ENCODE measurements around the gene HECTD1.
A peak's percentile ranks its signal among the peaks of the same experiment; 100 is the strongest.
"Not testable (repeated sequence)": the region's sequence is repeated elsewhere in the genome, so short reads cannot be mapped to it uniquely, and the experiment has no call there.

HECTD1 gene

DNA sequence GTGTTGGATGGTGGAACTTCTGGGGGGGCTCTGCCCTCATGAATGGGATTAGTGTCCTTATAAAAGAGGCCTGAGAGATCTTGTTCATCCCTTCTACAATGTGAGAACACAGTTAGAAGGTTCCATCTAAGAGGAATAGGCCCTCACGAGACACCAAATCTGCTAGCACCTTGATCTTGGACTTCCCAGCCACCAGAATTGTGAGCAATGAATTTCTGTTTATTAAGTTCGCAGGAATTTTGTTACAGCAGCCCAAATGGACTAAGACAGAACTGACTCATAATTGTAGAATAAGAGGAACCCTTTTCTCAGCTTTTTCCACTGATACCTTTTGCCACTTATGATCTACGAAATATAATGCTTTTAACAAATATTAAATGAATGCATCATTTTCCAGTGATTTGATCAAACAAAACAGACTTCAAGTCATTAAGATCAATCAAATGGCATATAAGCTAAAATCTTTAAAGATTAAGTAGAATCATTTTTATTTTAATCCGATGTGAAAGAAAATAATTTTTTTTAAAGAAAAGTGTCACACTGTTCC is 68.2 kb downstream of the HECTD1 start:
- no peak for DNase-seq

DNA sequence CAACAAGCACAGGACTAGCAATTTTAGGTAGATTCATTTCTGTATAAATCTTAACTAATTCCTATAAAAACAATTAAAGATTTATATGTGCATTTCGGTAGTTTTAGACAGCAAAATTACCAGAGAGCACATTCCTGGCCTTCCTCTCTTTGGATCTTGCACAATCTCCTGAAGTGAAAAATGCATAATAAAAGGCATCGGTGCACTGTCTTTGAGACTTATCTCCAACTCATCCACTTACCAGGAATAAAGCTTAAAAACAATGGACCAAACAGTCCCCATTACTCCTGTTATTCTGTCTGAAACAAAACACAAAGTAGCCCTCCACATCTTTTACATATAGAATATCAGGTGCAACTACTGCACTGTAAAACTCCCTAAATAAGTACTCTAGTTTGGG is 69.3 kb downstream of the HECTD1 start:
- no peak for DNase-seq

- DNase-seq = no peak
Observed at GRCh38 chr14:31137214-31137889, 70.2 kb downstream of the HECTD1 start.

GRCh38 chr14:31133133-31133532 is 74.5 kb downstream of the HECTD1 start:
- no peak for DNase-seq

GRCh38 chr14:31128601-31129526 is 78.7 kb downstream of the HECTD1 start:
- peak in 1 of 2 donors; percentile 12 for DNase-seq

- peak; percentile 53 to 84 for DNase-seq
Observed at GRCh38 chr14:31127690-31128089, 79.9 kb downstream of the HECTD1 start.

GRCh38 chr14:31126680-31127079 is 80.9 kb downstream of the HECTD1 start:
- DNase-seq = no peak

DNA sequence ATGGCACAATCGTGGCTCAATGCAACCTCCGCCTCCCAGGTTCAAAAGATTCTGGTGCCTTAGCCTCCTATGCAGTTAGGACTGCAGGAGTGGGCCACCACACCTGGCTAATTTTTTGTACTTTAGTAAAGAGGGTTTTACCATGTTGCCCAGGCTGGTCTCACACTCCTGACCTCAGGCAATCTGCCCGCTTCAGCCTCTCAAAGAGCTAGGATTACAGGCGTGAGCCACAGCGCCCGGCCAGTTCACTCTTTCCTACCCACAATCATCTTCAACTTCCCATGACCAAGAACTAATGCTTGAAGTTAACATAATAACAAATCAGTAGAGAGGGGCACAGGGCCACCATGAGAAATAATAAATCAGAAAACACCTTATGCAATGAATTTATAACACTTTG is 82.4 kb downstream of the HECTD1 start:
- no peak for DNase-seq

DNA sequence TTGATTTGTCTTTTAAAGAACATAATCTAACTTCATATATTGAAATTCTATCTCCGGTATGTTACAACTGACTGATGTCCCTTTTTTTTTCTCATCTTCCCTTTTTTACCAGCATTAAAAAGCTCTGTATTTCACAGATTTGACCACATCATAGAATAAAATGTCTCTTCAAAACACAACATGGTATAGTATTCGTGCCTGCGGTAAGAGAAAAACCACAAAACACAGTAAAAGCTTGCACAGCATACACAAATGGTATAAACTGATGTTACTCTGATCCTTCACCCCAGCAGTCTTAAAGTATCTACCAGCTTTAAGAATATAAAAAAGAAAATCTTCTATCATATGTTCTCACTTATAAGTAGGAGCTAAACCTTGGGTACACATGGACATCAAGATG is 83.4 kb downstream of the HECTD1 start:
- DNase-seq = peak in 1 of 2 donors; percentile 65

DNA sequence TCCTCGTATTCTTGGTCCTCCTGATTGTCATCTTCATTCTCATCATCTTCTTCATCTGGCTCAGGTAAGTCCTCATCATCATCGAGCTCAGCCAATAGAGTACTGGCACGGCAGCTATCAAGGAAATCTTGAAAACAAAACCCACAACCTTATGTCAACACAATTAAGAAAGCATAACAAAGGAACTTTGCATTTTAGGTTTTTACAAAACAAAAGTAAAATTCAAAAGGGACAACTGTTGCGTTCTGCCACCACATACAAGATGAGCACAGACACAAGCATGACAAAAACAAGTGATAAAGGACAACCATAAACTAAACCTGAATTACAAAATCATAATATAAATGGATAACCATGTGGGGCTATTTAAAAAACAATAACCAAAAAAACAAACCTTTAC is 84.7 kb downstream of the HECTD1 start:
- DNase-seq = no peak

DNA sequence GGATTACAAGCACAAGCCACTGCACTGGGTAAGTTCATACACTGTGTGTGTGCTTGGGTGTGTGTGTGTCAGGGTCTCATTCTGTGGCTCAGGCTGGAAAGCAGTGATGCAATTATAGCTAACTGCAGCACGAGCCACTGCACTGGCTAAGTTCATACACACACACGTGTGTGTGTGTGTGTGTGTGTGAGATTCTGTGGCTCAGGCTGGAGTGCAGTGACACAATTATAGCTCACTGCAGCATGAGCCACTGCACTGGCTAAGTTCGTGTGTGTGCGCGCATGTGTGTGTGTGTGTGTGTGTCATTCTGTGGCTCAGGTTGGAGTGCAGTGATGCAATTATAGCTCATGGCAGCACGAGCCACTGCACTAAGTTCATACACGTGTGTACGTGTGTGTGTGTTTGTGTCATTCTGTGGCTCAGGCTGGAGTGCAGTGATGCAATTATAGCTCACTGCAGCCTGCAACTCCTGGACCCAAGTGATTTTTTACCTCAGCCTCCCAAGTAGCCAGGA is 85.4 kb downstream of the HECTD1 start:
- DNase-seq = no peak

DNA sequence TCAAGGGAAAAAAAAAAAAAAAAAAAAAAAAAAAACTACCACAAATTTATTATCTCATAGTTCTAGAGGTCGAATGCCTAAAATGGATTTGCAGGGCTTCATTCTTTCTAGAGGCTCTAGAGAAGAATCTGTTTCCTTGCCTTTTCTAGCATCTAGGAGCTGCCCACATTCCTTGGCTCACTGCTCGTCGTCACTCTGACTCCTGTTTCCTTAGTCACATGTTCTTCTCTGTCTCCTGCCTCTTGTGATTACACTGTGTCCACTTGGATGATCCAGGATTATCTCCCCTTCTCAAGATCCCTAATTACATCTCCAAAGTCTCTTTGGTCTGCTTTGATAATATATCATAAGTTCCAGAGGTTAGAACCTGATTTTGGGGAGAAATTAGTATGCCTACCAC is 88.7 kb downstream of the HECTD1 start:
- DNase-seq = no peak

- no peak for DNase-seq
Observed at GRCh38 chr14:31113794-31114193, 93.8 kb downstream of the HECTD1 start.

- DNase-seq = no peak
Observed at GRCh38 chr14:31110872-31111271, 96.7 kb downstream of the HECTD1 start.

DNA sequence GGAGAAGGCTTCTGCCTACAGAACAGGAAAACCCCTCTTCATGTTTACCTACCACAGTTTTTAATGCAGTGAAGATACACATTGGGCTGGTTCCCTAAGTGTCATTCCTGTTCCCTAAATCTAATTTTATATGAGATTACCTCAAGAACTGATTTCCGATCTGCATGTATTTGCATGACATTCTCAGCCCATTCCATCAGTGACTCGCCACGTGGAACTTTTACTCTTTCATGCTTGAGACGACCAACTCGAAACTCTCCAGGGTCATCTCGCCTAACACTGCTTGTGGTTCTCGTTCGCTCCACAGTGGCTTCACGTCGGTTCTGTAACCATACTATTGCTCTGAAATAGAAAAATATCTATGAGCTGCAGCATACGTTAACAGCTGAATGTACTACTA is 98.3 kb downstream of the HECTD1 start:
- no peak for DNase-seq

DNA sequence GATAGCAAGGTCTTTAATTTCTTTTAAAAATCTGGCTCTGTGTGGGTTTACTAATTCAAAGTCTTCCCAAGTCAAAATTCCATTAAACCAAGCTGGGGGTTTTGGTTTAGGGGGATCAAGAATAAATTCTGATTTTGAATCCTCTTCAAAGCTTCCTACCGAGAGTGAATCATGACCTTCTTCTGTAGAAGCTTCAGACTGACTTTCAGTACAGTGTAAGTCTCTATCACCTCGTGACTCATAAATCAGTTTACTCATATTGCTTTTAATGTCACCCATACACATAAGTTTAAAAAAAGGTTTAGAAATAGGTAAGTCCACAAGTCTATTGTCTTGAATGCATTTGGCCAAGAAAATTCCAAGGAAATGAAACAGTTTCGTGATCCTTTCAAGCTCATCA is 100.8 kb downstream of the HECTD1 start:
- no peak for DNase-seq

GRCh38 chr14:31097081-31097480 is 110.5 kb downstream of the HECTD1 start:
- DNase-seq = no peak

DNA sequence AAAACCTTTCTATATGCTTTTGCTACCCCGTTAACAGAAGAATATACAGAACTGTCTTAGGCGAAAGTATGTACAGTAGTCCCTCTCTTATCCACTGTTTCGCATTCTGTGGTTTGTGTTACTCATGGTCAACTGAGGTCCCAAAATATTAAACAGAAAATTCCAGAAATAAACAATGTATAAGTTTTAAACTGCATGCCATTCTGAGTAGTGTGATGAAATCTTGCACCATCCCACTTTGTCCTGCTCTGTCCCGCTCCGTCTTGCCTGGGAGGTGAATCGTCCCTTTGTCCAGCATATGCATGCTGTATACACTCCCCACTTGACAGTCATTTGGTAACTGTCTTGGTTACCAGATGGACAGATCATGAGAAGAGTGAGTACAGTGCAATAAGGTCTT is 111.3 kb downstream of the HECTD1 start:
- DNase-seq = no peak

GRCh38 chr14:31095817-31096216 is 111.8 kb downstream of the HECTD1 start:
- DNase-seq = not testable (repeated sequence)

DNA sequence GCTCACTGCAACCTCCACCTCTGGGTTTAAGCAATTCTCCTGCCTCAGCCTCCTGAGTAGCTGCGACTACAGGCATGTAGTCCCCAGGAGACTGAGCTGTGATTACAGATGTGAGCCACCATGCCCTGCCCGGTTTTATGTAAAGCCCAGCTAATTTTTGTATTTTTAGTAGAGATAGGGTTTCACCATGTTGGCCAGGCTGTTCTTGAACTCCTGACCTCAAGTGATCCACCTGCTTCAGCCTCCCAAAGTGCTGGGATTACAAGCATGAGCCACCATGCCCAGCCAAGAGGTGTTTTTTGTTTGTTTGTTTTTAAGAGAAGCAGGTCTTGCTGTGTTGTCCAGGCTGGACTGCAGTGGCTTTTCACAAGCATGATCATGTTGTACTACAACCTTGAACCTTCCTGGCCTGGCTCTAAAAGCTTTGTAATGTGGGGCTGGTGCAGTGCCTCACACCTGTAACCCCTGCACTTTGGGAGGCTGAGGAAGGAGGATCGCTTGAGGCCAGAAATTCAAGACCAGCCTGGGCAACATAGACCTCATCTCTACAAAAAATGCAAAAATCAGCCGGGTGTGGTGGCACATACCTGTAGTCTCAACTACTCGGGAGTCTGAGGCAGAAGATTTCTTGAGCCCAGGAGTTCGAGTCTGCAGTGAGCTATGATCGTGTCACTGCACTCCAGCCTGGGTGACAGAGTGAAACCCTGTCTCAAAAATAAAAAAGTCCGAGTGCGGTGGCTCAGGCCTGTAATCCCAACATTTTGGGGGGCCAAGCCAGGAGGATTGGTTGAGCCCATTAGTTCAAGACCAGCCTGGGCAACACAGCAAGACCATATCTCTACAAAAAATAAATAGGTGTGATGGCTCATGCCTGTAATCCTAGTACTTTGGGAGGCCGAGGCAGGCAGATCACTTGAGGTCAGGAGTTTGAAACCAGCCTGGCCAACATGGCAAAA is 113.4 kb downstream of the HECTD1 start:
- DNase-seq = not testable (repeated sequence)

GRCh38 chr14:31092160-31092708 is 115.4 kb downstream of the HECTD1 start:
- no peak for DNase-seq

Data from CD4-positive, alpha-beta T cell treated with Interleukin-1 beta for 1 hour (primary cell).